NCI-H146 treated with DMSO at 0.1 percent for 48 hours (cell line): ENCODE results near the gene ODC1.
"Not testable (repeated sequence)": the region's sequence is repeated elsewhere in the genome, so short reads cannot be mapped to it uniquely, and the experiment has no call there.

ENCODE experiments used
- DNase-seq: peaks from one replicate; lab custom pipeline; 2025; ENCODE audit not compliant: unreplicated experiment; lab: John Stamatoyannopoulos, UW

ODC1 gene

GRCh38 chr2:10447895-10448575 lies at the start of gene ODC1:
Gene ODC1 (minus strand): TSS chr2:10448327. CDS start chr2:10445032, 3,295 bp downstream.
- DNase-seq = peak; percentile 84

- DNase-seq = peak; percentile 37
These were observed 49.7 kb upstream of the ODC1 start for GRCh38 chr2:10497797-10498251.

DNA sequence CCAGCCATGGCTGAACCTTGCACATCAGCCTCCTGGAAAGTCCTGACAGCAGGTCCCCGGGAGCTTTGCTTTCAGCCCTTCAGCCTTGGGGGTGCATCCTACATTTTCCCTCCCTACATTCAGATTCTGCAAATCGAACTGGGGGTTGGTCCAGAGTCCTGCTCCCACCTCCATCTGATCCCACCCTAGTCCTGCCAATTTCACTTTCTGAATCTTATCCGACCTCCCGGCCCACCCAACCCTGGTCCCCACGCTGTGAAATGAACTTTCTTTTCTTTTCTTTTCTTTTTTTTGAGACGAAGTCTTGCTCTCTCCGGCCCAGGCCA lies 47.8 kb upstream of the ODC1 start:
- no peak for DNase-seq

DNA sequence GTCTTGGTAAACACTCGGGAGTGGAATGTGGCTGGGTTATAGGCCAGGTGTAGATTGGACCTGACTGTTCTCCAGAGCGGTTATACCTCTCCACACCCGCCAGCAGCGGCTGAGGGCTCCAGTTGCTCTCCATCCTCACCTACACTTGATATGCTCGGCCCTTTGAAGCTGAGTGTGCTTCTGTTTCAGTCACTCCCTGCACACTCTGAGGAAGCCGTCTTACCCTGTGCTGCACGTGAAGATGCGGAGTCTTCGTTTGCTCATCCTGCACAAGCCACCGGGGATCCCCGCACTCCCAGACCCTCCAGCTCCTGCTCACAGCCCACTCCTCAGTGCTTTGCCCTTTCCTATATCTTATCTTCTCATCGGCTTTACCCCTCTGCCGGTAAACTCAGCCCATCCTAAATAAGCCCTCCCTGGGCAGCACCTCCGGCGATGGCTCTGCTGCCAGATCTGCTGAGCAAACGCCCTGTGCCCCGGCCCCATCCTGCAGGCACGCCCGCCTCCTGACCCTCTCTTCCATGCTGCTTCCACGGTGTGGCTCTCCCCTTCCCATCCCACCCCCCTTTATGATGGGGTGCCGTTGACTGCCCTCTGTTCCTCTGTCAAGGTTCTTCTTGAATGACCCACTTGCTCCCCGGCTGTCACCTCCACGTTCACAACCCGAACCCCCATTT lies 47.3 kb upstream of the ODC1 start:
- DNase-seq = no peak

DNA sequence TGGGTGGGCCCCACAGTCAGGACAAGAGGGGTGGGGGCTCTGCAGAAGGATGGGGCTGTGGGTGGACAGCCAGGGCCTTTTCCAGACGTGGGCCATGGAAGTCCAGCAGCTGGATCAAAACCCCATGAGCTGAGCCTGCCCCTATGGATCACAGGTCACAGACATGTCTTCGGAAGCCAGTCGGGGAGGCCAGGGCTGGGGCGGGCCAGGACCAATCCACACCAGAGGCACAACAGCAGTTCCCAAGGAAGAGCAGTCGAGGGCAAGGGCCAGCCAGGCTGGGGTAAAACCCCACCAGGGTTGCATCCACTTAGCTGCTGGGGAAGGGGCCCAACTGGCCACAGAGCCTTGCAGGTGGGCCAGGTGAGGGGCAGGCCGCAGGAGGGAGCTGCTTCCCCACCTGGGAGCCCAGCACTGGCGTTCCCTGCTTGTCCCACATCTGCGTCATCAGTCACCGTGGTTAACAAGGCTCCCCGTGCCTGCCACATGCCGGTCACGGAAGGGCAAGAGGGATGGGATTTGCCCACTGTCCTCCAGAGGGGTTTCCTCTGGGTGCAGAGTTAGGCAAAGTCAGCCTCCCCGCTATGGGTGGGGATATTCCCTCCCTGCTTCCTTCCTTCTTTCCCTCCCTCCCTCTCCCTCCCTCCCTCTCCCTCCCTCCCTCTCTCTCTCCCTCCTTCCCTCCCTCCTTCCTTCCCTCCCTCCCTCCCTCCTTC lies 46.4 kb upstream of the ODC1 start:
- DNase-seq = no peak

GRCh38 chr2:10493634-10494281 lies 45.6 kb upstream of the ODC1 start:
- DNase-seq = no peak

DNA sequence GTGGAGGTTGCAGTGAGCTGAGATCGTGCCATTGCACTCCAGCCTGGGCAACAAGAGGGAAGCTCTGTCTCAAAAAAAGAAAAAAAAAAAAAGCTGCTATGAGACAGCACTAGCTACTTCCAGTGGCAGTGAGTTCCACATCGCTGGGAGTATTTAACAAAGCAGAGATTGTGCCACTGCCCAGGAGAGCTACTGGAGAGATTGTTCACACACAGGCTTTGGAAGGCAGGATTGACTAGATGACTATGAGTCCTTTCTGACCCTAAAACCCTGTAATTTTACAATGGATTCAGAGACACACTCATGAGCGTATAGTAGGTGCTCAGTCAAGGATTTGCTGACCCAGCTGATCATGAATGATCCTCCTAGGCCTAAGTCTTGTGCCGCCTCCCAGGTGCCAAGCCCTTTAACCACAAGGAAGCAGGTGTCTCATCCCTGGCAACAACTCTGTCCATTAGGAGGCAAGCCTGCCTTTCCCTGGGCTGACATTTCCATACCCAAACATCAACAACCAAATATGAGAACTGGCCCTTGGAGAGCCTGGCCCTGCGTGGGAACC lies 45.0 kb upstream of the ODC1 start:
- DNase-seq = no peak

- no peak for DNase-seq
These were observed 42.7 kb upstream of the ODC1 start for GRCh38 chr2:10490806-10491291.

GRCh38 chr2:10489842-10490555 lies 41.9 kb upstream of the ODC1 start:
- DNase-seq = no peak

- DNase-seq = not testable (repeated sequence)
These were observed 40.0 kb upstream of the ODC1 start for GRCh38 chr2:10488142-10488541.

GRCh38 chr2:10487741-10488104 lies 39.6 kb upstream of the ODC1 start:
- DNase-seq = not testable (repeated sequence)

- DNase-seq = no peak
These were observed 39.1 kb upstream of the ODC1 start for GRCh38 chr2:10487081-10487740.

DNA sequence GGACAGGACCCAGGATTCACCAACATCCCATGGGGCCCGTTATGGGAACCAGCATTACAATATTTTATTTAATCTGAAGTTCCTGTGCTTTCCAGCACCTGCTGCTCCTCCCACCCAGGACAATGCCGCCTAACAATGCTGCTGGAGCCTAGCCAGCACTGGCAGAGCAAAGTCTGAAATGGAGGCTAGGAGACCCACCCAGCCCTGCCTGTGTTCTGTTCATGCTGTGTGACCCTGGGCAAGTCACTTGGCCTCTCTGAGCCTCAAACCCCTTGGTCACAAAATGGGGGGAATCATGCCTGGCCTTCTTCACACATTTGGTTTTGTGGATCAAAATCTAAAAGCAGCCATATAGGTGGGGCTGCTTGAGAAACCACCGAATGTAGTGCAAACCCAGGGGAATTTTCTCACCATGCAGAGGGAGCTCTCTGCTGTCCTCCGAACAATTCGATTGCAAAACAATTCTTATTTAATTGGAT lies 38.5 kb upstream of the ODC1 start:
- DNase-seq = peak; percentile 25

DNA sequence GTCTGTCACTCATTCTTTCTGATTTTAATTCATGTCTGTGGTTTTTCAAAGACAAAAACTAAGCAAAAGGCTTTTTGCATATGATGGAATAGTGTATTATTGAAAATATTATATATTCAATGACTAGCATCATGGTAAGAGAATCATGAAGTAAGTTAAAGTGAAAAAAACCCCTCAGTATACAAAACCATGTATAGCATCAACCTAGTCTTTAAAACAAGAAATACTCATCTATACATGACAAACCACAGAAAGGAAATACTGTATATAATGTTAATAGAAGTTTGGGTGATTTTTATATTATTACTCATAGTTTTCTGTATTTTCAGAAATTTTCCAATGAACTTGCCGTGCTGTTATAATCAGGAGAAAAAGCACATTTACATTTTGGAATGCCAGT lies 38.0 kb upstream of the ODC1 start:
- no peak for DNase-seq

- no peak for DNase-seq
These were observed 34.8 kb upstream of the ODC1 start for GRCh38 chr2:10482913-10483312.

DNA sequence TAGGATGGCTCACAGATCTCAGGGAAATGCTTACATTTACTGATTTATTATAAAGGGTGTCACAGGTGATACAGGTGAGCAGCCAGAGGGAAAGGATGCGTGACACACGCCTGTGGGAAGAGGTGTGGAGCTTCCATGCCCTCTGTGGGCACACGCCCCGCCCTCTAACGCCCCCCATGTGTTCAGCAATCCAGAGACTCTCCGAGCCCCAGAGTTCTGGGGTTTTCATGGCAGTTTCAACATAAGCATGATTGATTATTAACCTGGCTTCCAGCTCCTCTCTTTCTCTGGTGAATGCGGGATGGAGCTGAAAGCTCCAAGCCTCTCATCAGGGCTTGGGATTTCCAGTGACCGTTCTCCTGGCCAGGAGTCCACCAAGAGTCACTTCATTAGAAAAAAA lies 34.3 kb upstream of the ODC1 start:
- DNase-seq = no peak

- DNase-seq = no peak
These were observed 33.6 kb upstream of the ODC1 start for GRCh38 chr2:10481666-10482157.

- DNase-seq = no peak
These were observed 33.0 kb upstream of the ODC1 start for GRCh38 chr2:10481055-10481665.

DNA sequence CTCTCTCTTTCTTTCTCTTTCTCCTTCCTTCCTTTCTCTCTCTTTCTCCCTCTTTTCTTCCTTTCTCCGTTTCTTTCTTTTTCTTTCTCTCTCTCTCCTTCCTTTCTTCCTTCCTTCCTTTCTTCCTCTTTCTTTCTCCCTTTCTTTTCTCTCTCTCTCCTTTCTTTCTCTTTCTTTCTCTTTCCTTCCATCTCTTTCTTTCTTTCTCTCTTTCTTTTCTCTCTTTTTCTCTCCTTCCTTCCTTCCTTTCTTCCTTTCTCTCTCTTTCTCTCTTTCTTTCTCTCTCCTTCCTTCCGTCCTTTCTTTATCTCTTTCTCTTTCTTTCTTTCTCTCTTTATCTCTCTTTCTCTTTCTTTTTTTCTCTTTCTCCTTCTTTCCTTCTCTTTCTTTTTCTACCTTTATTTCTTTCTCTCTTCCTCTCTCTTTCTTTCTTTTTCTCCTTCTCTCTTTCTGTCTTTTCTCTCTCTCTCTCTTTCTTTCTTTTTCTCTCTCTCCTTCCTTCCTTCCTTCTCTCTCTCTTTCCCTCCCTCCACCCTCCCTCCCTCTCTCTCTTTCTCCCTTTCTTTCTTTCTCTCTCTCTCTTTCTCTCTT lies 32.3 kb upstream of the ODC1 start:
- no peak for DNase-seq
